ENCODE measurements around the gene TRIM65.

Gene TRIM65

GRCh38 chr17:75849724-75850123 is 47.0 kb downstream of the TRIM65 start:
- no peak for DNase-seq

GRCh38 chr17:75849279-75849646 is 47.5 kb downstream of the TRIM65 start:
- no peak for DNase-seq

- peak; percentile 66 for DNase-seq
Measured at GRCh38 chr17:75848523-75849278, 48.0 kb downstream of the TRIM65 start.

GRCh38 chr17:75847614-75848522 is 48.9 kb downstream of the TRIM65 start:
- no peak for DNase-seq

- no peak for DNase-seq
Measured at GRCh38 chr17:75846692-75847613, 49.8 kb downstream of the TRIM65 start.

GRCh38 chr17:75845933-75846691 is 50.6 kb downstream of the TRIM65 start:
- no peak for DNase-seq

GRCh38 chr17:75845058-75845711 is 51.6 kb downstream of the TRIM65 start:
- DNase-seq, result peak; percentile 29

- no peak for DNase-seq
Measured at GRCh38 chr17:75844530-75845057, 52.2 kb downstream of the TRIM65 start.

GRCh38 chr17:75843577-75844529 is 52.9 kb downstream of the TRIM65 start, which contains the start of gene UNC13D:
Gene UNC13D, minus strand, starts transcription at chr17:75844404. Its CDS starts 67 bp downstream, at chr17:75844337.
- no peak for DNase-seq

GRCh38 chr17:75842963-75843576 is 53.7 kb downstream of the TRIM65 start:
- no peak for DNase-seq

- DNase-seq, result no peak
Measured at GRCh38 chr17:75842411-75842810, 54.3 kb downstream of the TRIM65 start.

GRCh38 chr17:75840799-75841164 is 56.0 kb downstream of the TRIM65 start:
- no peak for DNase-seq

GRCh38 chr17:75839942-75840798 is 56.6 kb downstream of the TRIM65 start:
- no peak for DNase-seq

Data from SHP77 treated with DMSO at 0.1 percent for 48 hours (cell line).